ENCODE measurements around the gene REC114. TPM values are rescaled to one million over a fixed set of nuclear protein-coding genes. Genes with fewer than 3 reads are reported as not detected.

REC114 gene
- total and polyA plus RNA-seq, 2 of the 8 experiments (the other 6 are each of a cell fraction or from before 2014, with no cell fraction given), result 0.12 TPM; not detected in 1

- TF ChIP-seq CTCF (IDR thresholded peaks at IDR 0.05; ENCODE audit: control extremely low read depth in 1 of 3, insufficient read depth in 1 of 3, low read depth in 1 of 3, low read length in 3 of 3) (no peak), TBP (IDR thresholded peaks at IDR 0.05; ENCODE audit: low read depth, low read length) (no peak)
These were observed 165.5 kb downstream of the REC114 start (continued) for GRCh38 chr15:73608475-73608874.
